Measurements from ENCODE around the gene GNG7.

- TF ChIP-seq, protein P1, sequence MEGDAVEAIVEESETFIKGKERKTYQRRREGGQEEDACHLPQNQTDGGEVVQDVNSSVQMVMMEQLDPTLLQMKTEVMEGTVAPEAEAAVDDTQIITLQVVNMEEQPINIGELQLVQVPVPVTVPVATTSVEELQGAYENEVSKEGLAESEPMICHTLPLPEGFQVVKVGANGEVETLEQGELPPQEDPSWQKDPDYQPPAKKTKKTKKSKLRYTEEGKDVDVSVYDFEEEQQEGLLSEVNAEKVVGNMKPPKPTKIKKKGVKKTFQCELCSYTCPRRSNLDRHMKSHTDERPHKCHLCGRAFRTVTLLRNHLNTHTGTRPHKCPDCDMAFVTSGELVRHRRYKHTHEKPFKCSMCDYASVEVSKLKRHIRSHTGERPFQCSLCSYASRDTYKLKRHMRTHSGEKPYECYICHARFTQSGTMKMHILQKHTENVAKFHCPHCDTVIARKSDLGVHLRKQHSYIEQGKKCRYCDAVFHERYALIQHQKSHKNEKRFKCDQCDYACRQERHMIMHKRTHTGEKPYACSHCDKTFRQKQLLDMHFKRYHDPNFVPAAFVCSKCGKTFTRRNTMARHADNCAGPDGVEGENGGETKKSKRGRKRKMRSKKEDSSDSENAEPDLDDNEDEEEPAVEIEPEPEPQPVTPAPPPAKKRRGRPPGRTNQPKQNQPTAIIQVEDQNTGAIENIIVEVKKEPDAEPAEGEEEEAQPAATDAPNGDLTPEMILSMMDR (conservative IDR thresholded peaks at IDR 0.05), result no peak
- TF ChIP-seq ZFX (IDR thresholded peaks at IDR 0.05), result no peak
Measured at GRCh38 chr19:2703691-2704216, 1.3 kb upstream of the GNG7 start.

All from C4-2B (cell line).